H9 (cell line): ENCODE measurements around the gene USP36. TPM values are rescaled to one million over a fixed set of nuclear protein-coding genes. Genes with fewer than 3 reads are reported as not detected.

Experiments
- DNase-seq: peaks from one replicate; pipeline ENCODE4 v3.0.0-alpha.2; 2017
- H2AFZ ChIP-seq: one replicate; pipeline ENCODE4 v1.6.1; 2013; ENCODE audit warnings: mild to moderate bottlenecking, low read length, control low read depth, moderate library complexity
- H2AK5ac ChIP-seq: 2 replicates; pipeline ENCODE4 v1.6.1; 2013; ENCODE audit warnings: low read length, control low read depth, mixed read lengths; ENCODE audit not compliant: insufficient read length
- H2BK120ac ChIP-seq: one replicate; pipeline ENCODE4 v1.6.1; 2013; ENCODE audit warnings: low read depth, mild to moderate bottlenecking, low read length, control low read depth, inconsistent platforms; ENCODE audit not compliant: poor library complexity, severe bottlenecking
- H2BK12ac ChIP-seq: 2 replicates; pipeline ENCODE4 v1.6.1; 2013; ENCODE audit warnings: low read length, control low read depth, mixed read lengths, low read depth; ENCODE audit not compliant: insufficient read length
- H2BK15ac ChIP-seq: 2 replicates; pipeline ENCODE4 v1.6.1; 2013; ENCODE audit warnings: low read depth, low read length, control low read depth
- H2BK20ac ChIP-seq: one replicate; pipeline ENCODE4 v1.6.1; 2013; ENCODE audit warnings: low read depth, mild to moderate bottlenecking, low read length, control low read depth, inconsistent platforms; ENCODE audit not compliant: poor library complexity, severe bottlenecking
- H2BK5ac ChIP-seq: 2 replicates; pipeline ENCODE4 v1.6.1; 2013; ENCODE audit warnings: low read length, control low read depth, mixed read lengths; ENCODE audit not compliant: insufficient read length
- H3K14ac ChIP-seq: 2 replicates; pipeline ENCODE4 v1.6.1; 2013; ENCODE audit warnings: low read length, control low read depth; ENCODE audit not compliant: insufficient read depth
- H3K18ac ChIP-seq: 2 replicates; pipeline ENCODE4 v1.6.1; 2013; ENCODE audit warnings: low read depth, mild to moderate bottlenecking, mixed read lengths, low read length, control low read depth; ENCODE audit not compliant: insufficient read length
- H3K23ac ChIP-seq: 2 replicates; pipeline ENCODE4 v1.6.1; 2013; ENCODE audit warnings: low read length, control low read depth, mixed read lengths, low read depth; ENCODE audit not compliant: insufficient read length
- H3K23me2 ChIP-seq: 2 replicates; pipeline ENCODE4 v1.6.1; 2013; ENCODE audit warnings: low read depth, mild to moderate bottlenecking, mixed read lengths, low read length, control low read depth; ENCODE audit not compliant: insufficient read length, poor library complexity, severe bottlenecking
- H3K27ac ChIP-seq: 2 replicates; pipeline ENCODE4 v1.5.1; 2013; ENCODE audit warnings: low read length, control low read depth, mixed read lengths, low read depth; ENCODE audit not compliant: insufficient read length
- H3K27me3 ChIP-seq: 2 replicates; pipeline ENCODE4 v1.6.1; 2013; ENCODE audit warnings: low read length, control low read depth, inconsistent platforms; ENCODE audit not compliant: insufficient read depth
- H3K4ac ChIP-seq: 2 replicates; pipeline ENCODE4 v1.6.1; 2013; ENCODE audit warnings: low read depth, mild to moderate bottlenecking, control low read depth, inconsistent platforms, low read length, moderate library complexity
- H3K4me1 ChIP-seq: 2 replicates; pipeline ENCODE4 v1.6.1; 2013; ENCODE audit warnings: low read length, control low read depth, inconsistent platforms; ENCODE audit not compliant: insufficient read depth
- H3K4me2 ChIP-seq: 2 replicates; pipeline ENCODE4 v1.6.1; 2013; ENCODE audit warnings: low read length, control low read depth, mixed read lengths; ENCODE audit not compliant: insufficient read length, insufficient read depth
- H3K56ac ChIP-seq: 2 replicates; pipeline ENCODE4 v1.6.1; 2013; ENCODE audit warnings: low read depth, mild to moderate bottlenecking, mixed read lengths, low read length, control low read depth; ENCODE audit not compliant: insufficient read length
- H3K79me1 ChIP-seq: 2 replicates; pipeline ENCODE4 v1.6.1; 2013; ENCODE audit warnings: low read depth, mild to moderate bottlenecking, moderate library complexity, low read length, control low read depth, inconsistent platforms; ENCODE audit not compliant: insufficient read depth, poor library complexity, severe bottlenecking
- H3K79me2 ChIP-seq: 2 replicates; pipeline ENCODE4 v1.6.1; 2013; ENCODE audit warnings: low read length, control low read depth, inconsistent platforms; ENCODE audit not compliant: insufficient read depth
- H3K9ac ChIP-seq: 2 replicates; pipeline ENCODE4 v1.6.1; 2013; ENCODE audit warnings: low read length, control low read depth, mixed read lengths; ENCODE audit not compliant: insufficient read length; ENCODE audit errors: extremely low read depth
- H3K9me3 ChIP-seq: one replicate; pipeline ENCODE4 v1.6.1; 2013; ENCODE audit warnings: low read depth, low read length, inconsistent platforms; ENCODE audit not compliant: control insufficient read depth
- H3T11ph ChIP-seq: one replicate; pipeline ENCODE4 v1.6.1; 2013; ENCODE audit warnings: mild to moderate bottlenecking, low read length, control low read depth, inconsistent platforms
- H4K20me1 ChIP-seq: one replicate; pipeline ENCODE4 v1.6.1; 2013; ENCODE audit not compliant: control insufficient read depth, insufficient read length, insufficient read depth
- H4K5ac ChIP-seq: 2 replicates; pipeline ENCODE4 v1.6.1; 2013; ENCODE audit warnings: low read depth, mild to moderate bottlenecking, mixed read lengths, low read length, control low read depth; ENCODE audit not compliant: insufficient read length
- H4K8ac ChIP-seq: replicated peaks from 2 replicates; pipeline ENCODE4 v1.6.1; 2013; ENCODE audit warnings: low read length, control low read depth, mixed read lengths, low read depth; ENCODE audit not compliant: insufficient read length
- H4K91ac ChIP-seq: 2 replicates; pipeline ENCODE4 v1.6.1; 2013; ENCODE audit warnings: low read depth, mild to moderate bottlenecking, moderate library complexity, mixed read lengths, low read length, control low read depth; ENCODE audit not compliant: insufficient read length
- H3K27ac Mint-ChIP-seq, 3 experiments: 2 replicates in 2 of 3; 3 replicates in 1 of 3; pipeline ENCODE4 v1.8.0; 2020 to 2021; ENCODE audit warnings: mixed read lengths in 3 of 3, mild to moderate bottlenecking in 1 of 3, moderate library complexity in 1 of 3
- H3K27me3 Mint-ChIP-seq: 2 replicates; pipeline ENCODE4 v1.8.0; 2021; ENCODE audit warnings: low read depth, mild to moderate bottlenecking, moderate library complexity, mixed read lengths
- H3K36me3 Mint-ChIP-seq, 3 experiments: 2 replicates in 2 of 3; 3 replicates in 1 of 3; pipeline ENCODE4 v1.8.0; 2020 to 2021; ENCODE audit warnings: low read depth in 3 of 3, mixed read lengths in 3 of 3; ENCODE audit not compliant: insufficient read depth in 1 of 3
- H3K4me1 Mint-ChIP-seq, 2 experiments: 2 replicates each; pipeline ENCODE4 v1.8.0; 2020; ENCODE audit warnings: mixed read lengths in 2 of 2
- H3K4me3 Mint-ChIP-seq, 2 experiments: 2 replicates in 1 of 2; 3 replicates in 1 of 2; pipeline ENCODE4 v1.8.0; 2020 to 2021; ENCODE audit warnings: mild to moderate bottlenecking in 2 of 2, mixed read lengths in 2 of 2, moderate library complexity in 1 of 2
- H3K9me3 Mint-ChIP-seq, 2 experiments: 2 replicates in 1 of 2; 3 replicates in 1 of 2; pipeline ENCODE4 v1.8.0; 2020; ENCODE audit warnings: mild to moderate bottlenecking in 2 of 2, mixed read lengths in 2 of 2, moderate library complexity in 1 of 2
- WGBS: extraction: QIAGEN DNeasy Blood & Tissue Kit; methylation state at CpG from one replicate; pipeline ENCODE4 v1.1.7; 2013; ENCODE audit warnings: missing lambda C conversion rate, low lambda C conversion rate, mixed read lengths; ENCODE audit not compliant: insufficient read length; ENCODE audit errors: extremely low coverage; 5-methylcytosine and 5-hydroxymethylcytosine counted together
- total RNA-seq: library from RNA; stranded (reverse); gene quantifications from 2 replicates; pipeline ENCODE4 v1.2.1, GENCODE V29; 2021
- TF ChIP-seq, protein P1 (sequence below): fragments of 200-600 bp; sonication (generic); conservative IDR thresholded peaks from 3 replicates; pipeline ENCODE4 v1.8.0; 2021; ENCODE audit warnings: antibody characterized with exemption, mild to moderate bottlenecking

The USP36 gene
- total RNA-seq, 1 experiment from 2014 or later = 106 TPM

DNA sequence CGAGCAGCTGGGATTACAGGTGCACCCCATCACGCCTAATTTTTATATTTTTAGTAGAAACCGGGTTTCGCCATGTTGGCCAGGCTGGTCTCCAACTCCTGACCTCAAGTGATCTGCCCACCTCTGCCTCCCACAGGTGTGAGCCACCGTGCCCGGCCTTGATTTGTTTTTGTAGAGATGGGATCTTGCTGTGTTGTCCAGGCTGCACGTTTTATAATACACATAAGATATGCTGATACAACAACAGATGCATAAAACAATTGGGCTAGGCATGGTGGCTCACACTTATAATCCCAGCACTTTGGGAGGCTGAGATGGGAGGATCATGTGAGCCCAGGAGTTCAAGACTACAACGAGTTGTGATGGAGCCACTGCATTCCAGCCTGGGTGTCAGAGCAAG, 6.0 kb downstream of the USP36 start:
- no peak overlapping the region for H3K18ac ChIP-seq
- Mint-ChIP-seq H3K27ac (no peak overlapping the region), H3K4me1 (peaks cover 13% of the 10 kb centered on the region in 2 experiments), H3K36me3 (peaks cover 56 to 81% (median 80%) of the 10 kb centered on the region in 3 experiments), H3K9me3 (no peaks in the 10 kb centered on the region), H3K27me3 (no peaks in the 10 kb centered on the region), H3K4me3 (no peak overlapping the region)
- H3K23ac ChIP-seq = no peak overlapping the region
- H4K91ac ChIP-seq = no peak overlapping the region
- no peak overlapping the region for H3K27ac ChIP-seq
- no peaks in the 10 kb centered on the region for H3K4me1 ChIP-seq
- no peaks in the 10 kb centered on the region for H3K9me3 ChIP-seq
- no peak overlapping the region for H3T11ph ChIP-seq
- H3K27me3 ChIP-seq = no peaks in the 10 kb centered on the region
- no peak for DNase-seq
- H4K8ac ChIP-seq = no peak overlapping the region
- no peak overlapping the region for H3K4ac ChIP-seq
- H3K56ac ChIP-seq = no peak overlapping the region
- H3K23me2 ChIP-seq = peaks cover under 1% of the 10 kb centered on the region
- WGBS = no CpG with 5 or more reads among the region's 8 CpGs
- no peak overlapping the region for H3K14ac ChIP-seq
- no peak overlapping the region for H2BK120ac ChIP-seq
- no peak overlapping the region for H2BK20ac ChIP-seq
- no peak overlapping the region for H2BK12ac ChIP-seq
- no peak overlapping the region for H2AK5ac ChIP-seq
- H3K4me2 ChIP-seq = no peak overlapping the region
- H2BK5ac ChIP-seq = no peak overlapping the region
- H2AFZ ChIP-seq = no peak overlapping the region
- no peak overlapping the region for H4K5ac ChIP-seq
- peaks cover 19% of the 10 kb centered on the region; the same call in 1 of the 2 replicates for H3K79me2 ChIP-seq
- H3K9ac ChIP-seq = no peak overlapping the region
- no peaks in the 10 kb centered on the region for H4K20me1 ChIP-seq
- peaks cover 6% of the 10 kb centered on the region for H3K79me1 ChIP-seq
- TF ChIP-seq, protein P1, sequence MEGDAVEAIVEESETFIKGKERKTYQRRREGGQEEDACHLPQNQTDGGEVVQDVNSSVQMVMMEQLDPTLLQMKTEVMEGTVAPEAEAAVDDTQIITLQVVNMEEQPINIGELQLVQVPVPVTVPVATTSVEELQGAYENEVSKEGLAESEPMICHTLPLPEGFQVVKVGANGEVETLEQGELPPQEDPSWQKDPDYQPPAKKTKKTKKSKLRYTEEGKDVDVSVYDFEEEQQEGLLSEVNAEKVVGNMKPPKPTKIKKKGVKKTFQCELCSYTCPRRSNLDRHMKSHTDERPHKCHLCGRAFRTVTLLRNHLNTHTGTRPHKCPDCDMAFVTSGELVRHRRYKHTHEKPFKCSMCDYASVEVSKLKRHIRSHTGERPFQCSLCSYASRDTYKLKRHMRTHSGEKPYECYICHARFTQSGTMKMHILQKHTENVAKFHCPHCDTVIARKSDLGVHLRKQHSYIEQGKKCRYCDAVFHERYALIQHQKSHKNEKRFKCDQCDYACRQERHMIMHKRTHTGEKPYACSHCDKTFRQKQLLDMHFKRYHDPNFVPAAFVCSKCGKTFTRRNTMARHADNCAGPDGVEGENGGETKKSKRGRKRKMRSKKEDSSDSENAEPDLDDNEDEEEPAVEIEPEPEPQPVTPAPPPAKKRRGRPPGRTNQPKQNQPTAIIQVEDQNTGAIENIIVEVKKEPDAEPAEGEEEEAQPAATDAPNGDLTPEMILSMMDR = no peak
- H2BK15ac ChIP-seq = no peak overlapping the region
